A673 (cell line): ENCODE data around the gene CNNM2. TPM values are rescaled to one million over a fixed set of nuclear protein-coding genes. Genes with fewer than 3 reads are reported as not detected.
"Not testable (repeated sequence)": the region's sequence is repeated elsewhere in the genome, so short reads cannot be mapped to it uniquely, and the experiment has no call there.

ENCODE experiments used
- BruUV-seq: library from RNA; stranded (reverse); fragments of 400-500 nt; replicated peaks from 2 replicates; lab custom pipeline; 2021; lab: Mats Ljungman, UMichigan
- CTCF ChIA-PET: fragments of 300-600 bp; sonication (Branson Sonifier 250); formaldehyde crosslinking; loops from one replicate; lab custom pipeline; 2022; ENCODE audit warnings: antibody characterized with exemption; lab: Charles Lee
- POLR2A ChIA-PET: fragments of 300-600 bp; sonication (Branson Sonifier 250); formaldehyde crosslinking; loops from one replicate; lab custom pipeline; 2022; ENCODE audit warnings: antibody characterized with exemption; ENCODE audit not compliant: low non-redundant PET; lab: Charles Lee
- DNase-seq: peaks from one replicate; pipeline ENCODE4 v3.0.0-alpha.2; 2015; ENCODE audit warnings: low spot score
- H3K27ac ChIP-seq: fragments of 200-600 bp; sonication (generic); 2 replicates; pipeline ENCODE4 v1.5.1; 2016; ENCODE audit warnings: mixed run types, low read depth, mild to moderate bottlenecking, mixed read lengths, antibody characterized with exemption, low read length; ENCODE audit not compliant: poor library complexity, severe bottlenecking
- H3K27me3 ChIP-seq: fragments of 200-600 bp; sonication (generic); replicated peaks from 2 replicates; pipeline ENCODE4 v1.6.1; 2017; ENCODE audit warnings: mixed run types, low read depth, mild to moderate bottlenecking, mixed read lengths, antibody characterized with exemption, low read length; ENCODE audit not compliant: insufficient read depth, poor library complexity
- H3K36me3 ChIP-seq: fragments of 200-600 bp; sonication (generic); 2 replicates; pipeline ENCODE4 v1.6.1; 2016; ENCODE audit warnings: mixed run types, mild to moderate bottlenecking, mixed read lengths, antibody characterized with exemption, low read length; ENCODE audit not compliant: insufficient read depth, poor library complexity, severe bottlenecking
- H3K4me1 ChIP-seq: fragments of 200-600 bp; sonication (generic); 2 replicates; pipeline ENCODE4 v1.6.1; 2017; ENCODE audit warnings: mixed run types, mild to moderate bottlenecking, mixed read lengths, antibody characterized with exemption, low read length; ENCODE audit not compliant: insufficient read depth, poor library complexity, severe bottlenecking
- H3K4me3 ChIP-seq: fragments of 200-600 bp; sonication (generic); 2 replicates; pipeline ENCODE4 v1.5.1; 2016; ENCODE audit warnings: low read depth, mixed run types, mild to moderate bottlenecking, mixed read lengths, low read length; ENCODE audit not compliant: poor library complexity, severe bottlenecking
- H3K9me3 ChIP-seq: fragments of 200-600 bp; sonication (generic); 2 replicates; pipeline ENCODE4 v1.6.1; 2016; ENCODE audit warnings: mixed run types, low read depth, mild to moderate bottlenecking, mixed read lengths, antibody characterized with exemption, low read length; ENCODE audit not compliant: poor library complexity, severe bottlenecking
- EZH2 ChIP-seq: fragments of 200-600 bp; sonication (generic); IDR thresholded peaks from 2 replicates; pipeline ENCODE4 v1.6.1; 2017; ENCODE audit warnings: borderline replicate concordance, low read depth, mild to moderate bottlenecking, mixed read lengths, antibody characterized with exemption, low read length; ENCODE audit not compliant: poor library complexity, severe bottlenecking
- intact Hi-C: fragments of 100-400 bp; cut with micrococcal nuclease; formaldehyde crosslinking; loops from one replicate; pipeline ENCODE4 v1.10.0; 2022; ENCODE audit not compliant: unreplicated experiment
- total RNA-seq: library from RNA; stranded (reverse); gene quantifications from 2 replicates; pipeline ENCODE4 v1.2.3, GENCODE V29; 2021
- TF ChIP-seq, protein P1 (sequence below): fragments of 300-800, 200-600 bp; sonication (generic); conservative IDR thresholded peaks from 2 replicates; pipeline ENCODE4 v1.5.1; 2017; ENCODE audit warnings: low read depth, mild to moderate bottlenecking, antibody characterized with exemption, low read length, moderate library complexity, mixed read lengths

Gene CNNM2
- total RNA-seq, 1 experiment from 2014 or later, result 4.8 TPM

DNA sequence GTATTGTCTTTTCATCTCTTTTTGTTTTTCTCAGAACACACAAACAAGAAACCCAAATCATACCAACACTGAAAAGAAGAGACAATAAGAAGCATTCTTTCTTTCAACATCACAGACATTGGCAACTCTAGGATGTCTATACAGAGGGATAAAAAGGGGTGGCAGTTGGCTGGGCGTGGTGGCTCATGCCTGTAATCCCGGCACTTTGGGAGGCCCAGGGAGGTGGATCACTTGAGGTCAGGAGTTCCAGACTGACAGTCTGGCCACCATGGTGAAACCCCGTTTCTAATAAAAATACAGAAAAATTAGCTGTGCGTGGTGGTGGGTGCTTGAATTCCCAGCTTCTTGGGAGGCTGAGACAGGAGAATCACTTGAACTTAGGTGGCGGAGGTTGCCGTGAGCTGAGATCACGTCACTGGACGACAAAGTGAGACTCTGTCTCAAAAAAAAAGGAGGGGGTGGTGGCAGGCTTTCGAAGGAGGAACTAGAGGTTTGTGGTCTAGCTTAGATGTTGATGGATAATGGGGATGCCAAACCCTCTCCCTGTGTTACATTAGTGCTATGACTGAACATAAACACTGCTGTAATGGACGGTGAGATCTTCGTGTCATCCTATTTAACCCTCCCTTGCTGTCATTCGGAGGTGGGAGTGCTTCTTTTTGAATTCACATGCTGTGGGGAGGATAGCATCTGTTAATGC lies 9.4 kb downstream of the CNNM2 start:
- no peaks in the 10 kb centered on the region for H3K4me1 ChIP-seq
- no peak for TF ChIP-seq EZH2
- TF ChIP-seq, protein P1, sequence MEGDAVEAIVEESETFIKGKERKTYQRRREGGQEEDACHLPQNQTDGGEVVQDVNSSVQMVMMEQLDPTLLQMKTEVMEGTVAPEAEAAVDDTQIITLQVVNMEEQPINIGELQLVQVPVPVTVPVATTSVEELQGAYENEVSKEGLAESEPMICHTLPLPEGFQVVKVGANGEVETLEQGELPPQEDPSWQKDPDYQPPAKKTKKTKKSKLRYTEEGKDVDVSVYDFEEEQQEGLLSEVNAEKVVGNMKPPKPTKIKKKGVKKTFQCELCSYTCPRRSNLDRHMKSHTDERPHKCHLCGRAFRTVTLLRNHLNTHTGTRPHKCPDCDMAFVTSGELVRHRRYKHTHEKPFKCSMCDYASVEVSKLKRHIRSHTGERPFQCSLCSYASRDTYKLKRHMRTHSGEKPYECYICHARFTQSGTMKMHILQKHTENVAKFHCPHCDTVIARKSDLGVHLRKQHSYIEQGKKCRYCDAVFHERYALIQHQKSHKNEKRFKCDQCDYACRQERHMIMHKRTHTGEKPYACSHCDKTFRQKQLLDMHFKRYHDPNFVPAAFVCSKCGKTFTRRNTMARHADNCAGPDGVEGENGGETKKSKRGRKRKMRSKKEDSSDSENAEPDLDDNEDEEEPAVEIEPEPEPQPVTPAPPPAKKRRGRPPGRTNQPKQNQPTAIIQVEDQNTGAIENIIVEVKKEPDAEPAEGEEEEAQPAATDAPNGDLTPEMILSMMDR, result no peak
- CTCF ChIA-PET, result no interaction called here
- DNase-seq, result no peak
- H3K27me3 ChIP-seq, result no peaks in the 10 kb centered on the region
- H3K27ac ChIP-seq, result no peak overlapping the region
- peaks cover 7% of the 10 kb centered on the region for H3K9me3 ChIP-seq
- no TSS peak for BruUV-seq
- intact Hi-C loops, result no loop called here
- H3K36me3 ChIP-seq, result no peaks in the 10 kb centered on the region
- no peak overlapping the region for H3K4me3 ChIP-seq
- POLR2A ChIA-PET, result interaction anchor here (0.6 kb wide), 1 partner anchor 532 kb away, joined by 8 read pairs; no protein-coding TSS in a partner anchor

DNA sequence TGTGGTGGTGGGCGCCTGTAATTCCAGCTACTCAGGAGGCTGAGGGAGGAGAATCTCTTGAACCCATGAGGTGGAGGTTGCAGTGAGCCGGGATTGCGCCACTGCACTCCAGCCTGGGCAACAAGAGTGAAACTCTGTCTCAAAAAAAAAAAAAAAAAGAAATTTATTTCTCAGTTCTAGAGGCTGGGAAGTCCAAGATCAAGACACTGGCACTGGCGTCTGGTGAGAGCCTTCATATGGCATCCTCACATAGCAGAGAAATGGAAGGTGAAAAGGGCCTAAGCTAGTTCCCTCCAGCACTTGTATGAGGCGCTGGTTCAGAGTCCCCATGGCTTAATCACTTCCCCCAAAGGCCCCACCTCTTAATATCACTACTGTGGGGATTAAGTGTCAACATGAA lies 10.3 kb downstream of the CNNM2 start:
- H3K27me3 ChIP-seq, H3K4me1 ChIP-seq, CTCF ChIA-PET, H3K4me3 ChIP-seq, BruUV-seq, H3K36me3 ChIP-seq, H3K9me3 ChIP-seq, POLR2A ChIA-PET, DNase-seq, H3K27ac ChIP-seq, intact Hi-C loops: not testable (repeated sequence)

DNA sequence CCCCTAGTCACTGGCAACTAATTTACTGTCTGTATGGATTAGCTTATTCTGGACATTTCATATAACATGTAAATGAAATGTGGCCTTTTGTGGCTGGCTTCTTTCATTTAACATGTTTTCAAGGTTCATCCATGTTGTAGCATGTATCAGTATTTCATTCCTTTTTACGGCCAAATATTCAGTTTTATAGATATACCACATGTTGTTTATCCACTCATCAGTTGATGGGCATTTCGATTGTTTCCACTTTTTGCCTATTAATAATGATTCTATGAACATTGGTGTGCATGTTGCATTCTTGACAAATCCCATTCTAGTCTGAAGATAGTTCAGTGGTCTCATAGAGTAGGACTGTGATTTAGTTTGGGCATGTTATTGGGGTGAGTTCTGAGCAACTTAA lies 12.6 kb downstream of the CNNM2 start:
- no peaks in the 10 kb centered on the region for H3K27me3 ChIP-seq
- ChIA-PET POLR2A (no interaction called here), CTCF (no interaction called here)
- peaks cover 7% of the 10 kb centered on the region for H3K9me3 ChIP-seq
- no TSS peak for BruUV-seq
- no peak for DNase-seq
- TF ChIP-seq EZH2, result no peak
- TF ChIP-seq, protein P1, result no peak
- H3K36me3 ChIP-seq, result no peaks in the 10 kb centered on the region
- no peaks in the 10 kb centered on the region for H3K4me1 ChIP-seq
- intact Hi-C loops, result no loop called here
- no peak overlapping the region for H3K27ac ChIP-seq
- H3K4me3 ChIP-seq, result no peak overlapping the region

DNA sequence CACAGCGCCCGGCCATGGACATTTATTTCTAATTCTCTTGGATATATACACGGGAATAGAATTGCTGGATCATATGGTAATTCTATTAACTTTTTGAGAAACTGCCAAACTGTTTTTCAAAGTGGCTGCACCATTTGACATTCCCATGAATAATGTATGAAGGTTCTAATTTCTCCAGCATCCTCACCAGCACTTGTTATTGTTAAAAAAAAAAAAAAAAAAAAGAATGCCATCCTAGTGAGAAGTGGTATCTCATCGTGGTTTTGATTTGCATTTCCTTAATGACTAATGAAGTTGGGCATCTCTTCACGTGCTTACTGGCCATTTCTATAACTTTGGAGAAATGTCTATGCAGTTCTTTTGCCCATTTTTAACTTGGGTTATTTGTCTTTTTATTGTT lies 13.5 kb downstream of the CNNM2 start:
- H3K36me3 ChIP-seq, result no peaks in the 10 kb centered on the region
- CTCF ChIA-PET, result no interaction called here
- POLR2A ChIA-PET, result interaction anchor here (0.7 kb wide), 1 partner anchor 131 kb away, joined by 5 read pairs; no protein-coding TSS in a partner anchor
- intact Hi-C loops, result no loop called here
- BruUV-seq, result no TSS peak
- no peaks in the 10 kb centered on the region for H3K27me3 ChIP-seq
- no peak overlapping the region for H3K4me3 ChIP-seq
- no peak overlapping the region for H3K27ac ChIP-seq
- no peak for TF ChIP-seq EZH2
- TF ChIP-seq, protein P1, result no peak
- H3K4me1 ChIP-seq, result no peaks in the 10 kb centered on the region
- no peak for DNase-seq
- peaks cover 7% of the 10 kb centered on the region for H3K9me3 ChIP-seq
